Measurements from ENCODE around the gene CREB3L1.
"Not testable (repeated sequence)": the region's sequence is repeated elsewhere in the genome, so short reads cannot be mapped to it uniquely, and the experiment has no call there.

The CREB3L1 gene

DNA sequence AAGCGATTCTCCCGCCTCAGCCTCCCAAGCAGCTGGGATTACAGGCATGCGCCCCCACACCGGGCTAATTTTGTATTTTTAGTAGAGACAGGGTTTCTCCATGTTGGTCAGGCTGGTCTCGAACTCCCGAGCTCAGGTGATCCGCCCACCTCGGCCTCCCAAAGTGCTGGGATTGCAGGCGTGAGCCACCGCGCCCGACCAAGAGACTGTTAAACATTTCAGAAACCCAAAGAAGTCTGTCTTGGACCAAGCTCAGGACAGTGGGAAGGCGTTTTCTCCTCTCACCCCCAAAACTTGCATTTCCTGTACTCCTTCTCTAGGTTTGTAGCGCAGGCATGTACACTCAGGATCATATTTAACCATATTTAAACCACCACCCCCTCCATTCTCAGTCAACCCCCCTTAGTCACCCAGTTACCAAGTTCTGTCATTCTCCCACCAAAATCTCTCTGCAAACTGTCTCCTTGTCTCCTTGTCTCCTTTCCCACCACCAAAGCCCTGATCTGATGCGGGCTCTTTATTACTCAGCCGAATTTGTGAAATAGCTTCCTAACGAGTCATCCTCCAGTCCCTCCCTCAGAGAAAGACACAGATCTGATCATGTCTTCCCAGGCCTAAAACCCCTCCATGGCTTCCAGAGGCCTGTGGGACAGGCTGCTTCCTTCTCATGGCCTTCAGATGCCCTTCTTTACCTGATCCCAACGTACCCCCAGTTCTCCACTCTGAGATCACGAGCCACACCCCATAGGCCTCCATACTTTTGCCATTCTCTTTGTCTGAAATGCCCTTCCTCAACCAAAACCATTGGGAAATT, 29.0 kb upstream of the CREB3L1 start:
- DNase-seq (ENCODE audit: low read depth), result no peak

DNA sequence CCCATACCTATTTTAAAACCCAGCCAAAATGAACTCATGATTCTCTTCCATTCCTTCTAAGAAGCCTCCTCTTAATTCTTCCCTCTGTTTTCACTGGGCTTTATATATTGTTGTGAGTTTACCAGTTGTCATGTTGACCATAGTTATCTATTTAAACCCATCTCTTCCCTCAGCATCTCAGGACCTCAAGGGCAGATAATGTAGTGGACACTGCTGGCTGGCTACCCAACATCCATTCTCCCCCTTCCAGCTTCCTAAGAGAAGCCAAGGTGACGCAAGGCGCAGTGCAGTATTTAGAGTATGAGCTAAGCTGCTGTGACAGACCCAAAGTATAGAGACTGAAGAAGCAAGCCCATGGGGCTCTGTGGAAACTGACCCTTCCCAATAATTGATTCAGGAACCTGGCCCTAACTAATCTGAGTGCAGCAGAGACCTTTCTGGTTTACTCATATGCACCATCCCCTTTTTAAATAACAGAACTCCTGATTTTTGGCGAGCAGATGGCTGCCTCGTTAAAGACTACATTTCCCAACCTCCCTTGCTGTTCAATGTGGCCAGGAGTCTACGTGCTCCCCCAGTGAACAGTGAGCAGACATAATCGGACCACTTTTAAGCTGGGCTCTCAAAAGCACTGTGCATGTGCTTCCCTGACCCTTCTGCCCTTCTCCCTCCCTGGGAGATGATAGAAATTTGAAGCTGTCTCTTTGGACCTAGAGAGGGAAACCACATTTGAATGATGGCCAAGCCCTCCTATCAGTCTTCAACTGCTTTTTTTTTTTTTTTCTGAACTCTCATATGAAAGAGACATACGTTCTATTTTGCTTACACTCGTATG, 28.1 kb upstream of the CREB3L1 start:
- DNase-seq (ENCODE audit: low read depth), result no peak

DNA sequence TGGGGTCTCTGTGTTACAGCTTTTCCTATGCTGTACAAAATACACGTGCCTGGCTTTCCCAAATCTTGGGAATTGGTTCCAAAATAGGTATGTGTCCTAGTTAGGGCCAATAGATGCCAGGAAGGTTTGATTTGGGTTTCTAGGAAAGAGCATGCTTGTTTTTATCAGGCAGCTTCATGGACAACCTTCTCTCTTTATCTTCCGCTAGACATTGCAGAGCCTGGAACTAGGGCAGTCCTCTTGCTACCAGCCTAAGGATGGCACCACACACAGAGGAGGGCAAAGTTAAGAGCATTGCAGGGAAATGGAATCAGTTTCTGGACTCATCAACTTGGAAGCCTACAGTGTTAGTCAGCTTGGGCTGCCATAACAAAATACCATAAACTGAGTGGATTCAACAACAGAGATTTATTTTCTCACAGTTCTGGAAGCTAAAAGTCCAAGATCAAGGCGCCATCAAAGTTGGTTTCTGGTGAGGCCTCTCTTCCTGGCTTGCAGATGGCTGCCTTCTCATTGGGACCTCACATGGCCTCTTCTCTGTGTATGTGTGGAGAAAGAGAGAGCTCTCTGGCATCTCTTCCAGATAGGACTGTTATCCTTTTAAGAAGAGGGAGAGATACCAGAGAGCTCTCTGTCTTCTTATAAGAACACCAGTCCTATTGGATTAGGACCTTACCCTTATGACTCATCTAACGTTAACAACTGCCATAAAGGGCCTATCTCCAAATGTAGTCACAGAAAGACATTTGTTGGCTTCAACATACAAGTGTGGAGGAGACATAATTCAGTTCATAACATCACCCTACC, 27.3 kb upstream of the CREB3L1 start:
- no peak for DNase-seq (ENCODE audit: low read depth)

DNA sequence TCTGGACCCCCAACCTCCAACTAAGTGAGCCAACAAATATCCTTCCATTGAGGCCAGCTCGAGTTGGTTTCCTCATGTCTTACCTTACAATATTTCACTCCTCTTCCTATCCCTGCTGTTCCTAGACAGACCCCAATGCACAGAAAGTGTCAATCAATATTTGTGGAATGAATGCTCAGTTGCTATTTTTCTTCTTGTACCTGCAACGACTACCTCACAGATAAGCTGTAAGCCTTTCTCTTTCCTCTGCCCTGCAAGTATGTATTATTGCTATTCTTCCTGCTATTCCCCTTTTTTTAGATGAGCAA, 26.8 kb upstream of the CREB3L1 start:
- no peak for DNase-seq (ENCODE audit: low read depth)

DNA sequence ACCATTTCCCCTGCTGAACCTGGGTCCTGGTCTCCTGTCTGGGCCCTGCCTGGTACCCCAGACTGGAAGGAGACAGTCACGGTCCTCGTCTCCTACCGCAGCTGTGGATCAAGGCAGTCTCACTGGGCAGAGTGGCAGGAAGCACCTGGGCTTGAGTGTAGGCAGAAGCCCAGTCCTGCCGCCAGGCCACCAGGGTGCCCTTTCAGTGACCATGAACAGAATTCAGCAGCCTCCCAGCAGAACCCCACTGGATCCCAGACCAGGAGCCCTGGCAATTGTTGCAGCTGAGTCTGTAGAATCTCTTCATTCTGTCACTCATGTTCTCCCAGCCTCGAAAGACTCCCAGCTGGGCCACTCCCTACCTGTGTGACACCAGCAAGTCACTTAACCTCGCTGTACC, 25.5 kb upstream of the CREB3L1 start:
- DNase-seq (ENCODE audit: low read depth), result no peak

DNA sequence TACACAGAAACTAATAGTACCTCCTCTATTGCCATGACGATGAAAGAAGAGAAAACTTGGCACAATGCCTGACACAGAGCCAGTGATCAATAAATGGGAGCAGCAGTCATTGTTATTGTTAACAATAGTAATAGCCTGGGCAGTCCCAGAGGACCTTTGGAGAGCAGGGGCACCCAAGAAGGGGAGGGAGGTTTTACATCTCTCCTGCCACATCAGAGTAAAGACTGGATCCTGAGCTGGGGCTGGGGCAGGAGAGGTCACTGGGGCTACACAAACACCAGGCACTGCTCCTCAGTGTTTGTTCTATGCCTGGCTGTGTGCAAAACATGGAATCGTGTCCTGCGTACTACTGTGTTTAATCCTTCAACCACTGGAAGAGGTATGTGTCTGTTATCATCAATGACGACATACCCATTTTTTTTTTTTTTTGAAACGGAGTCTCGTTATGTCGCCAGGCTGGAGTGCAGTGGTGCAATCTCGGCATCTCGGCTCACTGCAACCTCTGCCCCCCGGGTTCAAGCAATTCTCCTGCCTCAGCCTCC, 25.0 kb upstream of the CREB3L1 start:
- no peak for DNase-seq (ENCODE audit: low read depth)

DNA sequence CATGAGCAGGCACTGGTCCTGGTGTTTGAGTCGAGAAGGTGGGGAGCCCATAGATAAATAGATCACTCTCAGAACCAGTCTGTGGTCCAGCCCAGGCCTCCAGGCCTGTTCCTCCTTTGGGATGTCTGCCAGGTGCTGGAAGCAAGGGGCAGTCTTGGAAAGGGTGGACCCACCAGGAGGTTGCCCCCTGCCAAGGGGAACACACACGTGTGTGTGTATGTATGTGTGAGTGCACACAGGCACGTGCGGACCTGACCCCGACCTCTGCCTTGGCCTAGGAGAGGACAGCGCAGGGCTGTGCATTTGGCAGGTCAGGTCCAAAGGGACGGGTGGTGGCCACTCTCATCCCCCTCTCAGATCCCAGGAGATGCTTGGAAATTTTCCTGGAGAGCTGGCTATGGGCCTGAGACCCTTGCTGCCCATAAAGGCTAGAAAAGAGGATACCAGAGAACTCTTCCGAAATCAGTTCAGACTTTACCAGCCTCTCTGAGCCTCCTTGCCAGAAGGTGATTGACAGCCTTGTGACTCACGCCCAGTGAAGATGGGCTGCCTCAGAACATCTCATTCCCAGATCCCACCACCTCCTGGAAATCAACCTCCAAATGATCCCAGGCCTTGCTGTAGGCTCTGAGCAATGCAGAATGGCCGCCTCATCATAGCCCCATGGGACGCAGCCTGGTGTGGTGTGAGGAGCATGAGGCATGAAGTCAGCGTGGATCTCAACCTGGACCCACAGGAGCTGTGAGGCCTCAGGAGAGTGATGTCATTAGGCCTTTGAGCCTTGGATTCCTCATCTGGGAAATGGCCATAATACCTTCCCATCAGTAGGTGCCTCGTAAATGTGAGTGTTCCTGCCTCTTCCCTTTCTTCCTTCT, 24.0 kb upstream of the CREB3L1 start:
- no peak for DNase-seq (ENCODE audit: low read depth)

DNA sequence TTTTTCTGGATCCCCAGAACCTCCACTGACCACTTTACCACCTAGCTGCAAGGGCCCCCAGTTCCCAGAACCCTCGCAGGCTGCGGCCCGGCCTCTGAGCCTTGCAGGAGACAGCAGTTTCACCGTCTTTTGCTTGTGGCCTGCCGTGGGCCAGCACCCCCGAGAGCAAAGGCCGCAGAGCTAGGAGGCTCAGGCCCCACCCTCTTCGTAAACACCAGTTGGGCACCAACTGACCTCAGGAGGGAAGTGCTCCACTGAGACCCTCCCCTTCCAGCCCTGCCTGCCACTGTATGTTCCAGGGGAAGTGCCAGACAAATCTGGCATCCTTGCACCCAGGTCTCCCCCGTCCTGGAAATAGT, 23.4 kb upstream of the CREB3L1 start:
- no peak for DNase-seq (ENCODE audit: low read depth)

DNA sequence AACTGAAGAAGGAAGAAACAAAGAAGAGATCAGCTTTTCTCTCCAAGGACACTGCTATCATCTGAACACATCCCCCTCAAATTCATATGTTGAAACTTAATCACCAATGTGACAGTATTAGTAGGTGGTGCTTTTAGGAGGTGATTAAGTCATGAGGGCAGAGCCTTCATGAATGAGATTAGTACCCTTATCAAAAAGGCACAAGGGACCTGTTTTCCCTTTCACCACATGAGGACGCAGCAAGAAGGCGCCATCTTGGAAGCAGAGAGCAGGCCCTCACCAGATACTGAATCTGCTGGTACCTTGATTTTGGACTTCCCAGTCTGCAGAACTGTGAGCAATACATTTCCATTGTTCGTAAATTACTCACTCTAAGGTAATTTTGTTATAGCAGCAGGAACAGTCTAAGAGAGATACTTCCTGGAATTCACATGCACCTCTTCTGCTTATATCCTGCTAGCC, 20.9 kb upstream of the CREB3L1 start:
- no peak for DNase-seq (ENCODE audit: low read depth)

DNA sequence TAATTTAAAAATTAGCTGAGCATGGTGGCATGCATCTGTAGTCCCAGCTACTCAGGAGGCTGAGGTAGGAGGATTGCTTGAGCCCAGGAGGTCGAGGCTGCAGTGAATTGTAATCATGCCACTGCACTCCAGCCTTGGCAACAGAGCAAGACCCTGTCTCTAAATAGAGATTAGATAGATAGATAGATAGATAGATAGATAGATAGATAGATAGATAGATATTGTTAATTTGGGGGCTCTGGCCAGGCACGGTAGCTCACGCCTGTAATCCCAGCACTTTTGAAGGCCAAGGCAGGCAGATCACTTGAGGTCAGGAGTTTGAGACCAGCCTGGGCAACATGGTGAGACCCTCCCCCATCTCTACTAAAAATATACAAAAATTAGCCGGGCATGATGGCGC, 18.1 kb upstream of the CREB3L1 start:
- not testable (repeated sequence) for DNase-seq (ENCODE audit: low read depth)

DNA sequence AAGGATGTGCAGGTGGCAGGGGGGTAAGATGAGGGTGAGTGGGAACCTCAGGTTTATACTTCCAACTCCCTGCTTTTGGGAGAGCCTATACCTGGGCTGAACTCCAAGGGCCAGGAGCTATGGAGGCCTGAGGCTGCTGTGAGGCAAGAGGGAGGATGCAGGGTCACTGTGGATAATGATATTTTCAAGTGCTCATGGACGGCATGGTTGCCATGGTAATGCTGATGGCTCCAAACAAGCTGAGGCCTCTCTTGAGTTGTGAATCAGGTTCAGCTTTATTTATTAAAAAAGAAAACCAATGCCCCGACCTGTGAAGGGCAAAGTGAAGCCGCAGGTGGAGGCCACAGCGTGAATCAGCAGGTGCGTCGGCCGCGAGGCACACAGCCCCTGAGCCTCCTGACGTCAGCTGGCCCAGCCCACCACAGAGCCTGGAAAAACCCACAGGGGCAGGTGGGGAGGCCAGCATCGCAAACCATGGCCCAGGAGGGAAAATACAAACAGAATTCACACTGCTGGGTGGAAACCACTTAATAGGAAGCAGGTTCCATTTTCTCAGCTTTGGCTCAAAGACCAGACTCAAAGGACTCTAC, 17.4 kb upstream of the CREB3L1 start:
- no peak for DNase-seq (ENCODE audit: low read depth)

DNA sequence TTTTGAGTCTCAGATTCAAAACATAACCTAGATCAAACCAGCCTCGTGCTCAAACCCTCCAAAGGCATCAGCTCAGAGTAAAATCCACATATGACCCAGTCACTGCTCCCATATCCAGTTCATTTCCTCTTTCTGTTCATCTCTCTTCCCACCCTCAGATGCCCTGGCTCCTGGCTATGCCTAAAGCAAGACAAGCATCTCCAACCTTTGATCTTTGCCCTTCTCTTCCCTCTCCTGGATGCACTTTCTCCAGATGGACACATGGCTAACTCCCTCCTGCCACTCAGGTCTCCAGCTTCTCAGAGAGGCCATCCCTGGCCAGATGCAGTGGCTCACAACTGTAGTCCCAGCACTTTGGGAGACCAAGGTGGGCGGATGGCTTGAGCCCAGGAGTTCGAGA, 14.3 kb upstream of the CREB3L1 start:
- DNase-seq (ENCODE audit: low read depth), result no peak

DNA sequence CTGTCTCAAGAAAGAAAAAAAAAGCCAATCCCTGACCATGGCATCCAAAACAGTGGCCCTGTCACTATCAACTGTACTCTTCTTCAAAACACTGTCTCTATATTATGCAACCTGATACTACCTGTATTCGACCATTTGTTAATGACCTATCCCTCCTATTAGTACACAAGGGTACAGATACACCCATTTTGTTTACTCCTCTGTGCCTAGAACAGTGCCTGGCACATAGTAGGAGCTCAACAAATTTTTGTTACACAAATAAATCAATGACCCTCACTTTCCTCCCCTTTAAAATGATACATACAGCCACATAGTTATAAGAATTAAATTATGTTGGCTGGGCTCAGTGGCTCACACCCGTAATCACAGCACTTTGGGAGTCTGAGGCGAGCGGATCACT, 13.4 kb upstream of the CREB3L1 start:
- no peak for DNase-seq (ENCODE audit: low read depth)

DNA sequence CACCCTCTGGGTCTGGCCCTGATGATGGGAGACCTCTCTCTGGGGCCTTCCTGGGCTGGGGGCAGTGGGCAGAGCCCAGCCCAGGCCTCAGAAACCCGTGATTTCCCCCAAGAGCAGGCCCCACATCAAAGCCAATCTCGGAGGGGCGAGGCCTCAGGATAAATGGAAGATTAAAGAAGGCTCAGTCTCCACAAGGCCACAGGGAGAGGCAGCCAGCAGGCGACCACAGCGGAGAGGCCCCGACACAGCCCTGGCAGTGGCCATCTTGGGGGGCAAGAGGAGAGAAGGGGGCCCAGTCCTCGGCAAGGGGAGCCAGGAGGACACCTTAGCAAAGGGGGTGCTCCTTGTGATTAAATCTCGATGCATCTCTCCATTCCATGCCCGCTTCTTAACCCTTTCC, 12.5 kb upstream of the CREB3L1 start:
- DNase-seq (ENCODE audit: low read depth), result no peak

DNA sequence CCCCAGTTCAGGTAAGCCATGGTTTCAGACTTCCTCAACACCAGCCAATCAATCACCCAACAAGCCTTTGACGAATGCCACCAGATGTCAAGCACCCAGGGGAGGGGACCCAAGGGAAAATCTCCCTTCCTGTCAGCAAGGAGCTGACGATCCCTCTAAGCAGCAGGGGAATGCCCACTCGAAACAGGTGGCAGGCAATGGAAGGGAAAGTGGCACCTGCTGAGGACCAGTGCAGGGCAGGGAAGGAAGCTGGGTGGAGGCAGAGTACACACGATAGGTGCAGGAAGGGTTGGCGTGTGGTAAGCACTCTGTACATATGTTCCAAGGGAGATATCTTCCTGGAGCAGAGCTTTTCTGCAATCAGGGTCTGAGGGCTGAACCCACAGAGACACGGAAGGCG, 11.7 kb upstream of the CREB3L1 start:
- DNase-seq (ENCODE audit: low read depth), result no peak

DNA sequence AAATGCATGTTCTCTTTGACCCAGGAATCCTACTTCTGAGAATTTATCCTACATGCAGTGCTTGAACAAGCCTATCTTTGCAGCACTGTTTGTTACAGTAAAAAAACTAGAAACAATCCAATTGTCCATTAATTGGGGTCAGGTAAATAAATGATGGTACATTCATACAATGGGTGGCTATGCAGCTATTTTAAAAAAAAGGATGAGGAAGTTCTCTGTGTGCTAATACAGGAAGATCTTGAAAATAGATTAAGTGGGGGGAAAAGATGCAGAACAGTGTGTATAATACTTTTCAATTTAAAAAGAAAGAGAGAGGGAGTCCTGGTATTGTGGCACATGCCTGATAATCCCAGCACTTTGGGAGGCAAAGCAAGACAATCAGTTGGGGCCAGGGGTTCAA, 9.5 kb upstream of the CREB3L1 start:
- DNase-seq (ENCODE audit: low read depth), result no peak

DNA sequence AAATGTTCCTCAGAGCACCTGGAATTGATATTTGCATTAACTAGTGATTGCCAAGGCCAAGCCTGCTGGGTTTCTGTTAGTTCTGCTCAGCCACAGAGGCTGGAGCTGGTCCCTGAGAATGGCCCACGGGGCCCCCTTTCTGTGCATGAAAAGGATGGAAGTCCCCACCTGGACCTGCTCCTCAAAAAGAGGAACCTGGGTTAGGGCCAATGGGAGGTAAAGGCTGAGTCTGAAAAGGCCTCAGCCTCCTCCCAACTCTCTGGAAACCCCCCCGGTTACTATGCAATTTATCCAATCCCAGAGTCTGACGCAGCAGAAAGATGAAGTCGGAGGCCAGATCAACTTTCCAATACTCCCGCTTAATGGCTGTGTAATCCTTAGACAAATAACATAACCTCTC, 6.8 kb upstream of the CREB3L1 start:
- DNase-seq (ENCODE audit: low read depth), result no peak

DNA sequence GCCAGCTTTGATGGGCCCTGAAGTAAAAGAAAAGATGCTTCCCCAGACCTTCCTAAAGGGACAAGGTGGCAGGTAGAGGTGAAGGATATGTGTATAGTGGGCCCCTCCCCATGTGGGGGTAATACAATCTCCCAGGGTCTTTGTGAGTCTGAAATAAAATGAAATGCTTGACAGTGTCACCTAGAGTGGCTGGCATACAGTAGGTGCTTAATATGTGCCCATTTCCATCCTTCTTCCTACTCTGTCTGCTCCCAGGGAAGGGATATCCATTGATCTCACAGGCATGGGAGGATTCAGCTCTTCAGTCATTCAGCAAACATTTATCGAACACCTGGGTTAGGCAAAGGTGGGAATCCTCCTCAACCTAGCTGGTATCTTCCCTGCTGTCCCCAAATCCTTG, 6.1 kb upstream of the CREB3L1 start:
- DNase-seq (ENCODE audit: low read depth), result no peak

DNA sequence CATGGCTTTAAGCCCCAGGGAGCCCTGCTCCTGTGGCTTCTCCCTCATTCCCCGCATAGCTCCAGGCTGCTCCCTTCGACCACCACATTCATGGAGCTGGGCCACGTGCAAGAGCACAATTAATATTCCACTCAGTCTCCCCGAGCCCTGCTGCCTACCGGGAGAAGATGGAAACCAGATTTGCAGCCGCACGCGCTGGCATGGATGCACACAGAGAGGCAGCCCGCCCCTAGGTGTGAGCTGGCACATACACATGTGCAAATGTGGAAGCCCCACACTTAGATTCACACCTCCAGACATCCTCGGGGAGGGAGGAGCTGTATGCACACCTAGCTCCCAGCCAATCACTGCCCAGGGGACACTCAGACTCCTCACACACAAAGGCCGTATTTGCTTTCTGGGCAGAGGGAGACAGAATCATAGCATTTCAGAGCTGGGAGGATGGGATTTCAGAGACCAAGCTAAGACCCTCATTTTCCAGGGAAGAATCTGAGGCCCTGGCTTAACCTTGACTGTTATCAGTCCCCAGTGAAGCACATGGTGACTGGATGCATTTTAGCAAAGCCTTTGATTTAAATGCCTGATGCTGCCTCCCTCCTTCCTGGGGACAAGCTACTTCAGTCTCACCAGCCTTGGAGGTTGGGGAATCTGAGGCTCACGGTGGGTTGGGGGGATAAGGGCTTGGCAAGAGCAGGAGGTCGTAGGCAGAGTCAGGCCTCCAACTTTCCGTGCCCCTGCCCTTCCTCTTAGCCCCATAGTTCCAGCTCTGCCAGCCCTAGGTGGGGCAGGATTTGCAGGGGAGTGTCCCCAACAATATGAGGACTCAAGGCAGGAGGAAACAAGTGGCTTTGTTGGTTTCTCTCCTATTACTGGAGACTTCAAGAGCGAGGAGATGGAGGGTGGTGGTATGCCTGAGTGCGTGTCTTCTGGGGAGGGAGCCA, 5.3 kb upstream of the CREB3L1 start:
- no peak for DNase-seq (ENCODE audit: low read depth)

DNA sequence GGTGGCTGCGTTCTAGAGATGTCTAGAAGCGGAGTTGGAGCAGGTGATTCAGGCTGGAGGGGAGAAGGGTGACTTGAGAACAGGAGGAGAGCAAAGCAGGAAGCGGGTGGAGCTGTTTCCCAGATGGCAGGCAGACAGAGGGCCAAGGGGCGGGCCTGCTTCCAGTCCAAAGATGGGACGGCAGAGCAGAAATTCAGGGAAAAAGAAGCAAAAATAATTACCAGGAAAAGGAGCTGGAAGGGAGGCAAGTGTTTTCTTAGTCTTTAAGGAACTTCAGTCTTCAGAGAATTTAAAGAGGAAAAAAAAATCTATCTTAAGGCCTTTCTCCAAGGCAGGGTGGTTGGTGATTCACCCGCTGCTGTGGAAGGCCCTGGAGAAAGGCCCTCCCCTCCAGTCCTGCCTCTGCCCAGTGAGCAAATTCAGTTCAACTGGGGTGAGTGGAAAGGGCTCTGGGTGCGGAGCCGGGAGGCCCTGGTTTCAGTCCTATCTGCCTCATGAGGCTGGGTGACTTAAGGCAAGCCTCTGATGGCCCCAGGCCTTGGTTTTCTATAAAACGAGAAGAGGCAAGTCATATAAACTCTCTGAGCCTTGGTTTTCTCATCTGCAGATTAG, 4.5 kb upstream of the CREB3L1 start:
- no peak for DNase-seq (ENCODE audit: low read depth)
